HepG2 (cell line): ENCODE results near the gene SNN. TPM values are rescaled to one million over a fixed set of nuclear protein-coding genes. Genes with fewer than 3 reads are reported as not detected.

ENCODE experiments used
- CERS6 ChIP-seq: sonication (generic); formaldehyde crosslinking; IDR thresholded peaks from 2 replicates; pipeline ENCODE4 v1.5.0; 2020; ENCODE audit warnings: missing genetic modification reagents
- CHD2 ChIP-seq: IDR thresholded peaks from 2 replicates; pipeline ENCODE4 v1.6.1; 2011; ENCODE audit warnings: low read depth, low read length, improper control_type of control experiment
- GFI1 ChIP-seq: sonication (generic); formaldehyde crosslinking; IDR thresholded peaks from 2 replicates; pipeline ENCODE4 v1.5.0; 2020; ENCODE audit warnings: missing genetic modification reagents, mild to moderate bottlenecking, borderline replicate concordance
- HDAC1 ChIP-seq: sonication (generic); formaldehyde crosslinking; IDR thresholded peaks from 2 replicates; pipeline ENCODE4 v1.5.1; 2020; ENCODE audit warnings: mild to moderate bottlenecking, missing genetic modification reagents
- HIC2 ChIP-seq: sonication (generic); formaldehyde crosslinking; IDR thresholded peaks from 2 replicates; pipeline ENCODE4 v1.9.0; 2022; ENCODE audit warnings: low read depth, missing genetic modification reagents
- MXD4 ChIP-seq: IDR thresholded peaks from 2 replicates; pipeline ENCODE4 v1.6.1; 2016; ENCODE audit warnings: mild to moderate bottlenecking, missing biosample characterization, missing genetic modification reagents
- PRMT3 ChIP-seq: sonication (generic); formaldehyde crosslinking; IDR thresholded peaks from 2 replicates; pipeline ENCODE4 v1.8.1; 2022; ENCODE audit warnings: low read depth, mild to moderate bottlenecking, moderate library complexity, missing genetic modification reagents, borderline replicate concordance
- PTBP1 ChIP-seq: fragments of 200-400 bp; formaldehyde crosslinking; IDR thresholded peaks from 2 replicates; pipeline ENCODE4 v1.6.1; 2018; ENCODE audit warnings: low read length, low read depth; ENCODE audit not compliant: poor library complexity, severe bottlenecking
- RAD21 ChIP-seq: fragments of 450-650 bp; formaldehyde crosslinking; IDR thresholded peaks from 2 replicates; pipeline ENCODE4 v1.5.0; 2020; ENCODE audit warnings: mild to moderate bottlenecking
- RNF2 ChIP-seq: fragments of 450-650 bp; conservative IDR thresholded peaks from 2 replicates; pipeline ENCODE4 v1.6.1; 2016; ENCODE audit warnings: low read depth
- SAFB2 ChIP-seq: sonication (generic); formaldehyde crosslinking; IDR thresholded peaks from 2 replicates; pipeline ENCODE4 v1.5.1; 2020; ENCODE audit warnings: missing genetic modification reagents, low read depth, mild to moderate bottlenecking, borderline replicate concordance
- SOX13 ChIP-seq, 3 experiments: fragments of 450-650 bp in 1 of 3; sonication (generic) in 1 of 3; formaldehyde crosslinking in 1 of 3; IDR thresholded peaks in 2 of 3; conservative IDR thresholded peaks in 1 of 3; 2 replicates each; pipeline versions ENCODE4 v1.5.0 to v1.6.1; 2016 to 2020; ENCODE audit warnings: antibody characterized with exemption in 1 of 3, mild to moderate bottlenecking in 1 of 3, missing compliant biosample characterization in 1 of 3, missing genetic modification reagents in 1 of 3, moderate library complexity in 1 of 3
- STAG1 ChIP-seq: sonication (generic); formaldehyde crosslinking; IDR thresholded peaks from 2 replicates; pipeline ENCODE4 v1.4.0; 2020; ENCODE audit warnings: missing genetic modification reagents
- TCF12 ChIP-seq, 2 experiments: fragments of 450-650 bp in 1 of 2; sonication (generic) in 1 of 2; formaldehyde crosslinking in 1 of 2; IDR thresholded peaks; 2 replicates each; pipeline versions ENCODE4 v1.6.1 to v1.8.0; 2017 to 2022; ENCODE audit warnings: antibody characterized with exemption in 1 of 2, mild to moderate bottlenecking in 1 of 2, missing genetic modification reagents in 1 of 2, moderate library complexity in 1 of 2
- TEAD3 ChIP-seq: optimal IDR thresholded peaks from 2 replicates; pipeline ENCODE3; 2016; ENCODE audit warnings: borderline replicate concordance
- ZBTB42 ChIP-seq: sonication (generic); formaldehyde crosslinking; IDR thresholded peaks from 2 replicates; pipeline ENCODE4 v1.5.0; 2020; ENCODE audit warnings: mild to moderate bottlenecking, missing genetic modification reagents
- ZNF138 ChIP-seq: sonication (generic); formaldehyde crosslinking; IDR thresholded peaks from 2 replicates; pipeline ENCODE4 v1.5.0; 2020; ENCODE audit warnings: mild to moderate bottlenecking, low read depth, missing genetic modification reagents
- ZNF3 ChIP-seq: IDR thresholded peaks from 2 replicates; pipeline ENCODE4 v1.7.0; 2017; ENCODE audit warnings: inconsistent platforms
- ZNF484 ChIP-seq: sonication (generic); formaldehyde crosslinking; IDR thresholded peaks from 2 replicates; pipeline ENCODE4 v1.5.1; 2020; ENCODE audit warnings: mild to moderate bottlenecking, low read depth, missing genetic modification reagents, borderline replicate concordance
- ZNF557 ChIP-seq: sonication (generic); formaldehyde crosslinking; IDR thresholded peaks from 2 replicates; pipeline ENCODE4 v1.4.0; 2020; ENCODE audit warnings: missing genetic modification reagents
- ZNF713 ChIP-seq: sonication (generic); formaldehyde crosslinking; IDR thresholded peaks from 2 replicates; pipeline ENCODE4 v1.4.0; 2020; ENCODE audit warnings: mild to moderate bottlenecking, missing genetic modification reagents
- ZNF772 ChIP-seq: sonication (generic); formaldehyde crosslinking; IDR thresholded peaks from 2 replicates; pipeline ENCODE4 v1.5.0; 2020; ENCODE audit warnings: mild to moderate bottlenecking, missing genetic modification reagents
- ZNF879 ChIP-seq: sonication (generic); formaldehyde crosslinking; IDR thresholded peaks from 2 replicates; pipeline ENCODE4 v1.8.1; 2023; ENCODE audit warnings: missing genetic modification reagents
- polyA plus RNA-seq, 8 experiments: library from polyadenylated mRNA; depleted of rRNA in 3 of 8; stranded (reverse) in 7 of 8; unstranded in 1 of 8; fragments of >200 nt; fragmentation: Illumina TruSeq in 4 of 8; extraction: Trizol in 4 of 8; gene quantifications; 2 replicates each; pipeline versions ENCODE4 v1.2.1 to v1.2.3, GENCODE V29; 2011 to 2016; ENCODE audit warnings: low read depth in 4 of 8, missing spikeins in 1 of 8, mixed read lengths in 1 of 8; ENCODE audit not compliant: insufficient read depth in 1 of 8
- total RNA-seq, 5 experiments: library from RNA; depleted of rRNA; stranded (reverse); fragments of >200 nt; fragmentation: Illumina TruSeq; extraction: Trizol; gene quantifications; 2 replicates each; pipeline ENCODE4 v1.2.3, GENCODE V29; 2016; ENCODE audit warnings: low read depth in 1 of 5
- TF ChIP-seq, protein P1 (sequence below): sonication (generic); formaldehyde crosslinking; IDR thresholded peaks from 2 replicates; pipeline ENCODE4 v1.4.0; 2020; ENCODE audit warnings: missing genetic modification reagents
- TF ChIP-seq, protein P2 (sequence below): IDR thresholded peaks from 2 replicates; pipeline ENCODE4 v1.6.1; 2016; ENCODE audit warnings: missing genetic modification reagents, missing compliant biosample characterization

Gene SNN
- total and polyA plus RNA-seq, 2 of the 13 experiments (the other 11 are each of a cell fraction or from before 2014, with no cell fraction given) = 5.2 to 8.4 TPM

- TF ChIP-seq TCF12 (IDR thresholded peaks at IDR 0.05) (no peak), TCF12 (CRISPR knock-in tag; IDR thresholded peaks at IDR 0.05) (no peak), ZNF138 (no peak), PRMT3 (CRISPR knock-in tag) (no peak), ZNF3 (CRISPR knock-in tag) (no peak), TEAD3 (no peak), ZNF557 (no peak), CERS6 (no peak), ZNF484 (CRISPR knock-in tag) (no peak), SOX13 (IDR thresholded peaks at IDR 0.05) (no peak), SOX13 (CRISPR knock-in tag; conservative IDR thresholded peaks at IDR 0.05 in 1 of 2, IDR thresholded peaks at IDR 0.05 in 1 of 2) (no peak), ZNF772 (CRISPR knock-in tag) (no peak), HIC2 (no peak), PTBP1 (no peak), ZNF879 (CRISPR knock-in tag) (no peak), MXD4 (CRISPR knock-in tag) (no peak), RAD21 (0 out of 2 replicates have a peak, but pooled peaks have one; percentile 2), SAFB2 (no peak), STAG1 (CRISPR knock-in tag) (peak; percentile 38), ZBTB42 (CRISPR knock-in tag) (no peak), GFI1 (CRISPR knock-in tag) (no peak), RNF2 (no peak), HDAC1 (CRISPR knock-in tag) (no peak), CHD2 (no peak), ZNF713 (no peak)
- TF ChIP-seq, protein P1, sequence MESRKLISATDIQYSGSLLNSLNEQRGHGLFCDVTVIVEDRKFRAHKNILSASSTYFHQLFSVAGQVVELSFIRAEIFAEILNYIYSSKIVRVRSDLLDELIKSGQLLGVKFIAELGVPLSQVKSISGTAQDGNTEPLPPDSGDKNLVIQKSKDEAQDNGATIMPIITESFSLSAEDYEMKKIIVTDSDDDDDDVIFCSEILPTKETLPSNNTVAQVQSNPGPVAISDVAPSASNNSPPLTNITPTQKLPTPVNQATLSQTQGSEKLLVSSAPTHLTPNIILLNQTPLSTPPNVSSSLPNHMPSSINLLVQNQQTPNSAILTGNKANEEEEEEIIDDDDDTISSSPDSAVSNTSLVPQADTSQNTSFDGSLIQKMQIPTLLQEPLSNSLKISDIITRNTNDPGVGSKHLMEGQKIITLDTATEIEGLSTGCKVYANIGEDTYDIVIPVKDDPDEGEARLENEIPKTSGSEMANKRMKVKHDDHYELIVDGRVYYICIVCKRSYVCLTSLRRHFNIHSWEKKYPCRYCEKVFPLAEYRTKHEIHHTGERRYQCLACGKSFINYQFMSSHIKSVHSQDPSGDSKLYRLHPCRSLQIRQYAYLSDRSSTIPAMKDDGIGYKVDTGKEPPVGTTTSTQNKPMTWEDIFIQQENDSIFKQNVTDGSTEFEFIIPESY (CRISPR knock-in tag) = no peak
- TF ChIP-seq, protein P2, sequence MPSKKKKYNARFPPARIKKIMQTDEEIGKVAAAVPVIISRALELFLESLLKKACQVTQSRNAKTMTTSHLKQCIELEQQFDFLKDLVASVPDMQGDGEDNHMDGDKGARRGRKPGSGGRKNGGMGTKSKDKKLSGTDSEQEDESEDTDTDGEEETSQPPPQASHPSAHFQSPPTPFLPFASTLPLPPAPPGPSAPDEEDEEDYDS (CRISPR knock-in tag) = no peak
Observed at GRCh38 chr16:11674001-11674817, 6.0 kb downstream of the SNN start (continued).
